ENCODE results near the gene GLB1L2. TPM values are rescaled to one million over a fixed set of nuclear protein-coding genes. Genes with fewer than 3 reads are reported as not detected.

Gene GLB1L2
- polyA plus RNA-seq, 1 of the 3 experiments (the other 2 are of a cell fraction) = 3.4 TPM

- Histone ChIP-seq H2AFZ (ENCODE audit: low read depth) (no peak overlapping the region), H3K4me3 (ENCODE audit: low read depth in 2 of 2, low read length in 1 of 2) (no peak overlapping the region), H3K9me3 (no peaks in the 10 kb centered on the region), H3K9ac (no peak overlapping the region), H3F3A (replicated peaks; ENCODE audit: insufficient read depth) (no peaks in the 10 kb centered on the region), H3K4me1 (ENCODE audit: control insufficient read depth in 1 of 2, insufficient read depth in 2 of 2, low read depth in 1 of 2, low read length in 1 of 2) (no peaks in the 10 kb centered on the region), H4K20me1 (ENCODE audit: insufficient read depth) (no peaks in the 10 kb centered on the region), H3K4me2 (no peak overlapping the region), H3K27me3 (ENCODE audit: insufficient read depth) (no peaks in the 10 kb centered on the region), H3K9me2 (no peaks in the 10 kb centered on the region), H3K79me2 (ENCODE audit: insufficient read depth) (no peaks in the 10 kb centered on the region), H3K27ac (ENCODE audit: low read depth in 2 of 2, low read length in 1 of 2) (no peak overlapping the region), H3K36me3 (replicated peaks in 1 of 2; ENCODE audit: control insufficient read depth in 1 of 2, insufficient read depth in 2 of 2, low read length in 1 of 2) (no peaks in the 10 kb centered on the region)
- TF ChIP-seq ZBTB33 (IDR thresholded peaks at IDR 0.05; ENCODE audit: borderline replicate concordance, low read depth) (no peak), FOXJ3 (CRISPR knock-in tag; IDR thresholded peaks at IDR 0.05) (no peak), CHD2 (IDR thresholded peaks at IDR 0.05; ENCODE audit: low read length, partially characterized antibody) (no peak), RCOR1 (IDR thresholded peaks at IDR 0.05; ENCODE audit: low read length) (no peak), MXI1 (IDR thresholded peaks at IDR 0.05; ENCODE audit: low read depth, low read length) (no peak), RFX5 (IDR thresholded peaks at IDR 0.05; ENCODE audit: low read length) (no peak), USF2 (IDR thresholded peaks at IDR 0.05; ENCODE audit: borderline replicate concordance, low read depth, low read length) (no peak), ELF1 (IDR thresholded peaks at IDR 0.05) (no peak)
- TF ChIP-seq, protein P1, sequence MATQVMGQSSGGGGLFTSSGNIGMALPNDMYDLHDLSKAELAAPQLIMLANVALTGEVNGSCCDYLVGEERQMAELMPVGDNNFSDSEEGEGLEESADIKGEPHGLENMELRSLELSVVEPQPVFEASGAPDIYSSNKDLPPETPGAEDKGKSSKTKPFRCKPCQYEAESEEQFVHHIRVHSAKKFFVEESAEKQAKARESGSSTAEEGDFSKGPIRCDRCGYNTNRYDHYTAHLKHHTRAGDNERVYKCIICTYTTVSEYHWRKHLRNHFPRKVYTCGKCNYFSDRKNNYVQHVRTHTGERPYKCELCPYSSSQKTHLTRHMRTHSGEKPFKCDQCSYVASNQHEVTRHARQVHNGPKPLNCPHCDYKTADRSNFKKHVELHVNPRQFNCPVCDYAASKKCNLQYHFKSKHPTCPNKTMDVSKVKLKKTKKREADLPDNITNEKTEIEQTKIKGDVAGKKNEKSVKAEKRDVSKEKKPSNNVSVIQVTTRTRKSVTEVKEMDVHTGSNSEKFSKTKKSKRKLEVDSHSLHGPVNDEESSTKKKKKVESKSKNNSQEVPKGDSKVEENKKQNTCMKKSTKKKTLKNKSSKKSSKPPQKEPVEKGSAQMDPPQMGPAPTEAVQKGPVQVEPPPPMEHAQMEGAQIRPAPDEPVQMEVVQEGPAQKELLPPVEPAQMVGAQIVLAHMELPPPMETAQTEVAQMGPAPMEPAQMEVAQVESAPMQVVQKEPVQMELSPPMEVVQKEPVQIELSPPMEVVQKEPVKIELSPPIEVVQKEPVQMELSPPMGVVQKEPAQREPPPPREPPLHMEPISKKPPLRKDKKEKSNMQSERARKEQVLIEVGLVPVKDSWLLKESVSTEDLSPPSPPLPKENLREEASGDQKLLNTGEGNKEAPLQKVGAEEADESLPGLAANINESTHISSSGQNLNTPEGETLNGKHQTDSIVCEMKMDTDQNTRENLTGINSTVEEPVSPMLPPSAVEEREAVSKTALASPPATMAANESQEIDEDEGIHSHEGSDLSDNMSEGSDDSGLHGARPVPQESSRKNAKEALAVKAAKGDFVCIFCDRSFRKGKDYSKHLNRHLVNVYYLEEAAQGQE (IDR thresholded peaks at IDR 0.05; ENCODE audit: low read depth, low read length) = no peak
- ChIA-PET CTCF (interaction anchor here (1.6 to 2.1 kb wide), 2 partner anchors 13 to 17 kb away, joined by 4 to 8 read pairs; no protein-coding TSS in a partner anchor), POLR2A (no interaction called here)
- DNase-seq = no peak
- 76% methylated on average over 10 of the region's 10 CpGs for WGBS (ENCODE audit: low lambda C conversion rate)
Measured at GRCh38 chr11:134372536-134372935, 40.7 kb downstream of the GLB1L2 start.

DNA sequence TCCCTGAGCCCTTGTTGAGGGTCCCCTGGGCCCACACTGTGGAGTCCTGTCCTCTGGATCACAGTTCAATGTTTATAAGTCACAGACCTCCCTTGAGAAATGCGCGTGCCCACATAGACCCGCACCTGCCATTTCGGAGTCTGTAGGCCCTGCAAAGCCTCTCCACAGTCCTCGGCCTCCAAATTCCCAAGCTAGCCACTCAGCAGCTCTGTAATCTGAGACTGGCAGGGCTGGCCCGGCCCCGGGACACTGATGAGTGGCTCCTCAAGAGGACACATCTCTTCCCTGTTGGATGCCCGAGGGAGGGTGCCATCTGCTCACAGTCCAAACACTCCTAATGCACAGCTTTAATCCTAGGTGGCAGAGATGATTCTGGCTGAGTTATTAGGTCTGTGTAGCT is 41.2 kb downstream of the GLB1L2 start:
- DNase-seq = no peak
- no peak overlapping the region for H3K4me3 ChIP-seq (ENCODE audit: low read depth in 2 of 2, low read length in 1 of 2)
- 86% methylated on average over 4 of the region's 8 CpGs for WGBS (ENCODE audit: low lambda C conversion rate)
- H3K79me2 ChIP-seq (ENCODE audit: insufficient read depth) = no peaks in the 10 kb centered on the region
- H2AFZ ChIP-seq (ENCODE audit: low read depth) = no peak overlapping the region
- no peaks in the 10 kb centered on the region for H3K9me2 ChIP-seq
- ChIA-PET POLR2A (interaction anchor here (0.5 kb wide), 1 partner anchor 18 kb away, joined by 3 read pairs; no protein-coding TSS in a partner anchor), CTCF (interaction anchor here (1.6 kb wide), 1 partner anchor 206 kb away, joined by 6 read pairs; no protein-coding TSS in a partner anchor)
- no peaks in the 10 kb centered on the region for H3K27me3 ChIP-seq (ENCODE audit: insufficient read depth)
- no peak overlapping the region for H3K4me2 ChIP-seq
- H3K4me1 ChIP-seq (ENCODE audit: control insufficient read depth in 1 of 2, insufficient read depth in 2 of 2, low read depth in 1 of 2, low read length in 1 of 2) = no peaks in the 10 kb centered on the region
- H3F3A ChIP-seq (replicated peaks; ENCODE audit: insufficient read depth) = no peaks in the 10 kb centered on the region
- no peaks in the 10 kb centered on the region for H3K9me3 ChIP-seq
- H3K27ac ChIP-seq (ENCODE audit: low read depth in 2 of 2, low read length in 1 of 2) = no peak overlapping the region
- no peaks in the 10 kb centered on the region for H3K36me3 ChIP-seq (replicated peaks in 1 of 2; ENCODE audit: control insufficient read depth in 1 of 2, insufficient read depth in 2 of 2, low read length in 1 of 2)
- no peaks in the 10 kb centered on the region for H4K20me1 ChIP-seq (ENCODE audit: insufficient read depth)
- no peak overlapping the region for H3K9ac ChIP-seq
- TF ChIP-seq GABPA (IDR thresholded peaks at IDR 0.05; ENCODE audit: low read depth) = no peak
- TF ChIP-seq RCOR1 (IDR thresholded peaks at IDR 0.05; ENCODE audit: low read length) = no peak
- no peak for TF ChIP-seq EZH2phosphoT487 (IDR thresholded peaks at IDR 0.05; ENCODE audit: borderline replicate concordance, low read depth)
- TF ChIP-seq FOXJ3 (CRISPR knock-in tag; IDR thresholded peaks at IDR 0.05) = no peak
- no peak for TF ChIP-seq TEAD4 (IDR thresholded peaks at IDR 0.05; ENCODE audit: borderline replicate concordance, insufficient read depth)
- TF ChIP-seq, protein P2, sequence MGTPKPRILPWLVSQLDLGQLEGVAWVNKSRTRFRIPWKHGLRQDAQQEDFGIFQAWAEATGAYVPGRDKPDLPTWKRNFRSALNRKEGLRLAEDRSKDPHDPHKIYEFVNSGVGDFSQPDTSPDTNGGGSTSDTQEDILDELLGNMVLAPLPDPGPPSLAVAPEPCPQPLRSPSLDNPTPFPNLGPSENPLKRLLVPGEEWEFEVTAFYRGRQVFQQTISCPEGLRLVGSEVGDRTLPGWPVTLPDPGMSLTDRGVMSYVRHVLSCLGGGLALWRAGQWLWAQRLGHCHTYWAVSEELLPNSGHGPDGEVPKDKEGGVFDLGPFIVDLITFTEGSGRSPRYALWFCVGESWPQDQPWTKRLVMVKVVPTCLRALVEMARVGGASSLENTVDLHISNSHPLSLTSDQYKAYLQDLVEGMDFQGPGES (IDR thresholded peaks at IDR 0.05; ENCODE audit: low read depth, low read length) = no peak
- no peak for TF ChIP-seq USF2 (IDR thresholded peaks at IDR 0.05; ENCODE audit: borderline replicate concordance, low read depth, low read length)
- no peak for TF ChIP-seq MXI1 (IDR thresholded peaks at IDR 0.05; ENCODE audit: low read depth, low read length)
- no peak for TF ChIP-seq RAD21 (IDR thresholded peaks at IDR 0.05; ENCODE audit: low read length)
- TF ChIP-seq FOXM1 (IDR thresholded peaks at IDR 0.05; ENCODE audit: low read depth) = no peak
- TF ChIP-seq YY1 (IDR thresholded peaks at IDR 0.05; ENCODE audit: low read depth) = no peak
- no peak for TF ChIP-seq EP300 (IDR thresholded peaks at IDR 0.05; ENCODE audit: borderline replicate concordance in 1 of 2, low read depth in 1 of 2, low read length in 1 of 2)
- TF ChIP-seq TAF1 (IDR thresholded peaks at IDR 0.05; ENCODE audit: borderline replicate concordance, low read depth, low read length) = no peak
